GM11168 (cell line): ENCODE results near the gene OASL.
"Not testable (repeated sequence)": the region's sequence is repeated elsewhere in the genome, so short reads cannot be mapped to it uniquely, and the experiment has no call there.

ENCODE experiments used
- in situ Hi-C: fragments of 300-500 bp; cut with MboI; formaldehyde crosslinking; loops from one replicate; pipeline ENCODE4 v1.12.0; 2022; ENCODE audit warnings: low sequenced_read_pairs; ENCODE audit not compliant: unreplicated experiment

The OASL gene

GRCh38 chr12:121038861-121039668 is at the start of gene OASL:
Gene OASL, minus strand, starts transcription at chr12:121039246. Its CDS starts 275 bp downstream, at chr12:121038971.
- in situ Hi-C loops, result no loop called here

DNA sequence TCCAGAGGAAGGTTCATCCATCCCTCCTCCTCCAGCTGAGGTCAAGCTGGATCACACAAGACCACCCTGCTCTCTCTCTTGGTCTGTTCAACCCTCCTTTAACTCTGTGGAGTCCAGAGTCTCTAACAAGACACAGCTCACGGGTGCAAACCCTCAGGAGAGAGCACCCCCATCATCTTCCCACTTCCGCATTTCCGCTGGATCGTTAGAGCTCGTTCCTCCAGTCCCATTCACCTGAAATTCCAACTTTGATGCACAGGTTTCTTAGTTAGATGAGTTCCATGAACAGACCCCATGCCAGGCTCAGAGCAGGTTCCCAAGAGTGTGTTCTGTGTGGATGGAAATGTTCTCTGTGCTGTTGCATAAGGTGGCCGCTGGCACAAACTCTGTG is 49.1 kb upstream of the OASL start:
- in situ Hi-C loops, result no loop called here

GRCh38 chr12:121087467-121088194 is 48.6 kb upstream of the OASL start:
- in situ Hi-C loops, result no loop called here

- in situ Hi-C loops, result no loop called here
Measured at GRCh38 chr12:121086781-121087295, 47.8 kb upstream of the OASL start.

- in situ Hi-C loops, result no loop called here
Measured at GRCh38 chr12:121085506-121086353, 46.7 kb upstream of the OASL start.

DNA sequence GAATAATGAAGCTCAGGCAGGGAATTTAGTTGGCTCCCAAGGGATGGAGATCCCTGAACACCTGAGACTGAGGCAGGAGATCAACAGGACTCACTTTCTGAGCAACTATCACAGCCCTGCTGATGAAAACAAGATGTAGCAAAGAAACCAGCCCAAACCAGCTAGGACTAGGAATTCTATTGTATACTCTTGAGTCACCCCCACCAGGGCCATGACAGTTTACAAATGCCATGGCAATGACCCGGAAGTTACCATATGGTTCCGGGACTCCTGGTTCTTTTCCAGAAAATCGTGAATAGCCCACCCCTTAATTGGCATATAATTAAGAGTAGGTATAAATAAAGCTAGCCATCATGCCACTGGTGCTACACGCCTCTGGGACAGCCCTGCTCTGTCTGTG is 46.0 kb upstream of the OASL start:
- in situ Hi-C loops, result no loop called here

GRCh38 chr12:121084229-121084628 is 45.2 kb upstream of the OASL start:
- in situ Hi-C loops, result no loop called here

DNA sequence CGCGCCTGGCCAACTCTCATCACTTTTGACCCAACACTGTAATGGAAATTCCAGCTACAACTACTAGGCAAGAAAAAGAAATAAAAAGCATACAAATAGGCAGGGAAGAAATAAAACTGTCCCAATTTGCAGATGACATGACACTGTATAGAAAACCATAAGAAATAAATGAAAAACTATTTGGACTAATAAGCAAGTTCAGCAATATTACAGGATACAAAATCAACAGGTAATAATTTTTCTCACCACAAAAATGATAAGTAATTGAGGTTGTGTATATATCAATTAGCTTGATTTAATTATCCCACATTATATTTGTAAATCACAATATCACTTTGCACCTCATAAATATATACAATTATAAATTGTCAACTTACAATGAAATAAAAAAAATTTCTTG is 41.9 kb upstream of the OASL start:
- in situ Hi-C loops, result no loop called here

DNA sequence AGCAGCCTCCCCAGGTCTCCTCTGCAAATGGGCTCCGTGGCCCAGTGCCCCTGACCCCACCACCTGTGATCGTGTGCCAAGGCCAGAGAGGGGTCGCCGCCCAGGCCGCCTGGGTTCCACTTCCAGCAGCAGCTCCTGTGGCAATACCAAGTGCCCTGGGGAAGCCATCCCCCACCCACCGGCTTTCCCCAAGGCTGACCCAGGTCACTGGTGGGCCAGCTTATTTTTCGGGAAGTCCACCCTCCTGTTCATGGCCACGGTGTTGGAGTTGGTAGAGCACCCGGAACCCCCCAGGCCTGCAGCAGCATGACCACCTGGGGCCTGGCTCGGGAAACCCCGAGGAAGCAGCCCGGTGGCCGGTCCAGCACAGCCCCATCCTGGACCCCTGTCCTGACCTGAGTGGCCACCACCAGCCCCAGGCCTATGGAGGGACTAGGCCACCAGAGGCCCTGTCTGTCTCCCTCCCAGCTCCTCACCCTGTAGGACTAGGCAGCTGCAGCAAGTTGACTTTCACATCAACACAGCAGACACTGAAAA is 40.8 kb upstream of the OASL start:
- in situ Hi-C loops, result no loop called here

DNA sequence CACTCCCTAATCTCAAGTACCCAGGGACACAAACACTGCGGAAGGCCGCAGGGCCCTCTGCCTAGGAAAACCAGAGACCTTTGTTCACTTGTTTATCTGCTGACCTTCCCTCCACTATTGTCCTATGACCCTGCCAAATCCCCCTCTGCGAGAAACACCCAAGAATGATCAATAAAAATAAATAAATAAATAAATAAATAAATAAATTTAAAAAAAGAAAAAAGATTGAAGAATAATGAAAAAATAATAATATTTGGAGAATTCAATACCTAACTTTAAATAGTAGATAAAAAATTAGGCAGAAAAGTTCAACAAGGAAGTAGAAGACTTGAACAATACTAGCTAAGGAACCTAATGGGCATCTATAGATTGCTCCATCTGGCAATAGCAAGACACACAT is 38.4 kb upstream of the OASL start:
- in situ Hi-C loops, result not testable (repeated sequence)

- in situ Hi-C loops, result not testable (repeated sequence)
Measured at GRCh38 chr12:121075911-121076310, 36.9 kb upstream of the OASL start.

- in situ Hi-C loops, result no loop called here
Measured at GRCh38 chr12:121072147-121072546, 33.1 kb upstream of the OASL start.

DNA sequence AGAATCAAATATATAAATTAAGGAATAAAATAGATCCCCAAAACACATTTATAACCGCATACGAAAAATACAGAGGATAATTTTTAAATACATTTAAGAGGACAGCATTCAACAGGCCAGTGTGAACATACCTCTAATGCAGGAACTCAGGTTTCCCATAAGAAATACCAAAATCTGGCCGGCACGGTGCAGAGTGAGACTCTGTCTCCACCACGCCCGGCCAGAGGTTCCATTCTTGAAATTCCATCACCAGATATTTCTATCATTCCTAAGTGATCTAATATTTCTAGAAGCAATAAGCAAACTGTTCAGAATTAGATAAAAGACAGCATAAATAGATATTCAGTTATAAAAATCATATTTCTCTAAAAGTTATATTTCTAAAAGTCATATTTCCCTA is 30.2 kb upstream of the OASL start:
- in situ Hi-C loops, result no loop called here

DNA sequence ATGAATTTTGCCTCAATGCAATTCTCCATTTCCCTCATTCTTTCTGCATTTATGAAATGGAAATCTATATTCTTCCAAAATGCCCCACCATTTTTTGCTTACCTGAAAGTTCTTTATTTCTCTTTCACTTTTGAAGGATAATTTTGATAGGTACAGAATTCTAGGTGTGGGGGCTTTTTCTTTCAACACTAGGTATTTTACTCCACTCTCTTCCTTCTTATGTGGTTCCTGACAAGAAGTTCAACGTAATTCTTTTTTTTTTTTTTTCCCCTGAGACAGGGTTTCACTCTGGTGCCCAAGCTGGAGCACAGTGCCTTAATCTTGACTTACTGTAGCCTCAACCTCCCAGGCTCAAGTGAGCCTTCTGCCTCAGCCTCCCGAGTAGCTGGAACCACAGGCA is 26.3 kb upstream of the OASL start:
- in situ Hi-C loops, result no loop called here

DNA sequence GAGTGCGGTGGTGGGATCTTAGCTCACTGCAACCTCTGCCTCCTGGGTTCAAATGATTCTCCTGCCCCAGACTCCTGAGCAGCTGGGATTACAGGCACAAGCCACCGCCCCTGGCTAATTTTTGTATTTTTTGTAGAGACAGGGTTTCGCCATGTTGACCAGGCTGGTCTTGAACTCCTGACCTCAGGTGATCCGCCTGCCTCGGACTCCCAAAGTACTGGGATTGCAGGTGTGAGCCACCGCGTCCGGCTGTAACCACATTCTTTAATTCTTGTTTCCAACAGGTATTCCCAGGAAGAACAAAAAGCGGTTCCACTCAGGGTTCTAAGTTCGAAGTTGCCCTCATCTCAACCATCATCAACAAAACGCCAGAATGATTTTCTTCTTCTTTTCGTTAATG is 25.5 kb upstream of the OASL start:
- in situ Hi-C loops, result not testable (repeated sequence)

GRCh38 chr12:121064116-121064515 is 25.1 kb upstream of the OASL start:
- in situ Hi-C loops, result no loop called here

DNA sequence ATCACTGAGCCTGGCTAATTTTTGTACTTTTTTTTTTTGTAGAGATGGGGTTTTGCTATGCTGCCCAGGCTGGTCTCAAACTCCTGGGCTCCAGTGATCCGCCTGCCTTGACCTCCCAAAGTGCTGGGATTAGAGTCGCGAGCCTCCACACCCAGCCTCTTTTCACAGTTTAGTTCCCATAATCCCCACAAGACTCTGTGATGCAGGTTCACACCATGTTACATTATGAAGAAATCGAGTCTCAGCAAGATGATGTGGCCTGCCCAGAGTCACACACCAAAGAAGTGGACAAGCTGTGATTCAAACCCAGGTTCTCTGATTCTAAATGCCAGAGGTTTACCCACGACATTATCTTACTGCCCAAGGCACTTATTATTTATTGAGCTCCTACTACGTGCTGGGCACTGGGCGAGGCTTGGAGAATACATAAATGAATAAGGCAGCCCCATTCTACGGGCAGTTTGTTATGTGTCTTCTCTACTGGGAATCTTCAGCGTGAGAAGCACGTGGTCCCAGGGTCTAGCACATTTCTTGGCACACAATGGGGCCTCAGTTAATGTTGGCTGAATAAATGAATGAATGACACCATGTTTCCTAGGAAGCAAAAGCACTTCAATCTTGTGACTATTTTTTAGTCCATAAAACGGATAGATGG is 23.5 kb upstream of the OASL start:
- in situ Hi-C loops, result no loop called here

GRCh38 chr12:121061831-121062230 is 22.8 kb upstream of the OASL start:
- in situ Hi-C loops, result no loop called here

DNA sequence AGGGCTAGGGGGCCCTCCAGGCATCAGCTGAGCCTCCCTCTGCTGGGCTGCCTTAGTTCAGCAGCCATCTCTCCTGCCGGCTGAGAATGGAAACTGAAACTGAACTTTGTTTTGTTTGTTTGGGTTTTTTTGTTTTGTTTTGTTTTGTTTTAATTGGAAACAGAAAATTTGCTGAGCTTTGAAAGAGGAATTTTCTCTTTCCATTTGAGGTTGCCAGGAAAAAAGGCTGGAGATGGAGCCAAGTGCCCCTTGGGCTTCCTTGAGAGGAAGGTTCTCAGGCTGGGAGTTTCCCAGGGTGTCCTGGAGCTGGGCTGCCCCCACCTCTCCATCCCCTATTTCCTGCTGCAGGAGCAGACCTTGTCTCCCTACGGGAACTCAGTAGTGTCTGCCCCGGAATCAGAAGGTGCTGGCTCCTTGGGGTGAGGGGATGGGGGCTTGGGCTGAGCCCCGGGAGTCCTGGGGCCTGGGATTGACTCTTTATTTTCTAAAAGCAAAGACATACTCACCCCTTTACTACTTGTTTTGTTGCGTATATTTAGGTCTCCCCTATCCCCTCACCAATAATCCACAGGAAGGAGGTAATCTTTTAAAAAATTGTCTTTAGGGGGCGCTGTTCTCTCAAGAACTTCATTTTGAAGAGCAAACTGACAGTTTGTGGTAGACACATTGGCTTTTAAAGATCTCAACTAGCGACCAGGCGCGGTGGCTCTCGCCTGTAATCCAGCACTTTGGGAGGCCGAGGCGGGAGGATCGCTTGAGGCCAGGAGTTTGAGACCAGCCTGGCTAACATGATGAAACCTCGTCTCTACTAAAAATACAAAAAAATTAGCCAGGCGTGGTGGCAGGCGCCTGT is 21.3 kb upstream of the OASL start:
- in situ Hi-C loops, result no loop called here
